ENCODE data around the gene PPARD. TPM values are rescaled to one million over a fixed set of nuclear protein-coding genes. Genes with fewer than 3 reads are reported as not detected.

The PPARD gene
- total RNA-seq, 2 experiments from 2014 or later, result 6.1 to 11.9 TPM

- ChIA-PET POLR2A (interaction anchor here (0.5 kb wide), 1 partner anchor 357 kb away, joined by 3 read pairs; no protein-coding TSS in a partner anchor), CTCF (ENCODE audit: unreplicated experiment) (no interaction called here)
- H3K4me2 ChIP-seq (ENCODE audit: low read length), result no peak overlapping the region
- no TSS peak for BruUV-seq (replicated peaks)
- H3K27ac ChIP-seq (ENCODE audit: low read depth, low read length, poor library complexity, severe bottlenecking), result no peak overlapping the region
- H2AFZ ChIP-seq (ENCODE audit: low read length), result no peak overlapping the region
- TF ChIP-seq EZH2phosphoT487 (IDR thresholded peaks at IDR 0.05; ENCODE audit: borderline replicate concordance, low read depth, low read length), result no peak
- TF ChIP-seq CTCF (conservative IDR thresholded peaks at IDR 0.05; ENCODE audit: low read length), result no peak
- DNase-seq (ENCODE audit: low spot score), result no peak
- peaks cover 9% of the 10 kb centered on the region for H3K4me1 ChIP-seq (ENCODE audit: insufficient read depth, low read length, poor library complexity, severe bottlenecking)
- H3K4me3 ChIP-seq (ENCODE audit: low read depth, low read length, poor library complexity, severe bottlenecking), result no peak overlapping the region
- H3K36me3 ChIP-seq (ENCODE audit: insufficient read depth, low read length), result peaks cover 76% of the 10 kb centered on the region
- H4K20me1 ChIP-seq (ENCODE audit: insufficient read depth, low read length), result no peaks in the 10 kb centered on the region
- no peaks in the 10 kb centered on the region for H3K9me3 ChIP-seq (ENCODE audit: low read length)
- intact Hi-C loops (cut with micrococcal nuclease; ENCODE audit: unreplicated experiment), result no loop called here
- H3K79me2 ChIP-seq (ENCODE audit: insufficient read depth, low read depth, low read length), result no peaks in the 10 kb centered on the region
- no peaks in the 10 kb centered on the region for H3K9me2 ChIP-seq (ENCODE audit: insufficient read depth, low read length)
Measured at GRCh38 chr6:35320031-35320410, 22.3 kb upstream of the PPARD start.

GRCh38 chr6:35321091-35321490 is 21.3 kb upstream of the PPARD start:
- H3K27ac ChIP-seq (ENCODE audit: low read depth, low read length, poor library complexity, severe bottlenecking), result no peak overlapping the region
- H3K9me2 ChIP-seq (ENCODE audit: insufficient read depth, low read length), result no peaks in the 10 kb centered on the region
- H3K36me3 ChIP-seq (ENCODE audit: insufficient read depth, low read length), result peaks cover 77% of the 10 kb centered on the region
- TSS peak; percentile 78 for BruUV-seq (replicated peaks)
- DNase-seq (ENCODE audit: low spot score), result no peak
- no peak overlapping the region for H3K4me3 ChIP-seq (ENCODE audit: low read depth, low read length, poor library complexity, severe bottlenecking)
- POLR2A ChIA-PET, result no interaction called here
- no peak overlapping the region for H3K4me2 ChIP-seq (ENCODE audit: low read length)
- intact Hi-C loops (cut with micrococcal nuclease; ENCODE audit: unreplicated experiment), result no loop called here
- TF ChIP-seq CTCF (conservative IDR thresholded peaks at IDR 0.05; ENCODE audit: low read length) (no peak), EZH2phosphoT487 (IDR thresholded peaks at IDR 0.05; ENCODE audit: borderline replicate concordance, low read depth, low read length) (no peak)
- CTCF ChIA-PET (ENCODE audit: unreplicated experiment), result no interaction called here
- no peaks in the 10 kb centered on the region for H4K20me1 ChIP-seq (ENCODE audit: insufficient read depth, low read length)
- no peak overlapping the region for H2AFZ ChIP-seq (ENCODE audit: low read length)
- H3K4me1 ChIP-seq (ENCODE audit: insufficient read depth, low read length, poor library complexity, severe bottlenecking), result peaks cover 9% of the 10 kb centered on the region
- no peaks in the 10 kb centered on the region for H3K9me3 ChIP-seq (ENCODE audit: low read length)
- no peaks in the 10 kb centered on the region for H3K79me2 ChIP-seq (ENCODE audit: insufficient read depth, low read depth, low read length)

GRCh38 chr6:35327349-35328027 is 14.9 kb upstream of the PPARD start:
- no peak overlapping the region for H3K4me3 ChIP-seq (ENCODE audit: low read depth, low read length, poor library complexity, severe bottlenecking)
- peak; percentile 83 for DNase-seq (ENCODE audit: low spot score)
- ChIA-PET CTCF (ENCODE audit: unreplicated experiment) (interaction anchor here (1.0 to 1.4 kb wide), 3 partner anchors 24 to 30 kb away, joined by 3 to 19 read pairs (median 4); partner anchors contain the start of gene DEF6), POLR2A (interaction anchor here (0.6 to 1.4 kb wide), 3 partner anchors 29 to 150 kb away, joined by 4 to 5 read pairs (median 4); partner anchors contain the start of gene DEF6)
- peaks cover 20% of the 10 kb centered on the region for H3K4me1 ChIP-seq (ENCODE audit: insufficient read depth, low read length, poor library complexity, severe bottlenecking)
- no TSS peak for BruUV-seq (replicated peaks)
- H3K27ac ChIP-seq (ENCODE audit: low read depth, low read length, poor library complexity, severe bottlenecking), result peak overlapping the region; percentile 18
- peaks cover 15% of the 10 kb centered on the region for H3K9me3 ChIP-seq (ENCODE audit: low read length)
- no peaks in the 10 kb centered on the region for H3K79me2 ChIP-seq (ENCODE audit: insufficient read depth, low read depth, low read length)
- H3K4me2 ChIP-seq (ENCODE audit: low read length), result peak overlapping the region; percentile 32
- H3K36me3 ChIP-seq (ENCODE audit: insufficient read depth, low read length), result peaks cover 29% of the 10 kb centered on the region
- peak overlapping the region; percentile 72; the same call in 1 of the 2 replicates for H2AFZ ChIP-seq (ENCODE audit: low read length)
- intact Hi-C loops (cut with micrococcal nuclease; ENCODE audit: unreplicated experiment), result loop anchor here (1.0 kb wide), 2 partner anchors 24 to 30 kb away; partner anchors contain the start of gene DEF6
- H4K20me1 ChIP-seq (ENCODE audit: insufficient read depth, low read length), result no peaks in the 10 kb centered on the region
- H3K9me2 ChIP-seq (ENCODE audit: insufficient read depth, low read length), result no peaks in the 10 kb centered on the region
- TF ChIP-seq CTCF (conservative IDR thresholded peaks at IDR 0.05; ENCODE audit: low read length) (peak; percentile 87), EZH2phosphoT487 (IDR thresholded peaks at IDR 0.05; ENCODE audit: borderline replicate concordance, low read depth, low read length) (no peak)

Data from OCI-LY7 (cell line).